H54 (cell line): Measurements from ENCODE around the gene PPP2R2B.
A peak's percentile ranks its signal among the peaks of the same experiment; 100 is the strongest.

Experiments used
- DNase-seq: peaks from one replicate; pipeline ENCODE4 v3.0.0; 2011; ENCODE audit warnings: low spot score, mixed read lengths; ENCODE audit not compliant: insufficient read length
- FAIRE-seq: peaks from 3 replicates; lab custom pipeline; 2011; peaks lifted over from hg19 to GRCh38; lab: Jason Lieb, UNC
- POLR2A ChIP-seq: IDR thresholded peaks from 2 replicates; pipeline ENCODE4 v1.6.1; 2011; ENCODE audit warnings: low read depth, mild to moderate bottlenecking, low read length

The PPP2R2B gene

DNA sequence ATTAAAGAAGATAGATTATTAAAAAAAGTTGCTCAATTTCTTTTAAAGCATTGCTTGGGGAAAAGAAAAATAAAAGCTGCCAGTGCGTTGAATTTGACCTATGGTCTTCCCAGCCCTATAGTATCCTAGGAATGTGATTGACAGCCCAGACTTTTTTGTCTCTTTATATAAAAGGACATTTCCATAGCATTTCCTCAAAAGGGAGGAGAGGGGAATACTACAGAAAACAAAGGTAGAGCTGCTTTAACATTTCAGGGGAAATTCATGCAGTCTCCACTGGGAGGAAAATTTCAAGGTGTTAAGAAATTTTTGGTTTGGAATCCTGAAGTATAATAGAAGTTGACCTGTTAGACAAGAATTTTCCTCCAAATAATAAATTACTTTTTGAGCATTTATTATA is 344.7 kb downstream of the PPP2R2B start:
- TF ChIP-seq POLR2A, result no peak
- FAIRE-seq, result no peak
- DNase-seq, result no peak

- DNase-seq (peak; percentile 82), FAIRE-seq (peak; percentile 96)
- no peak for TF ChIP-seq POLR2A
These were observed 345.2 kb downstream of the PPP2R2B start for GRCh38 chr5:146533260-146533857.
